Transverse colon (tissue), 4 donors: ENCODE results near the gene P4HA3. TPM values are rescaled to one million over a fixed set of nuclear protein-coding genes. Genes with fewer than 3 reads are reported as not detected.

ENCODE experiments used
- DNase-seq: peaks from one replicate; pipeline ENCODE4 v3.0.0-alpha.2; 2019
- H3K27ac ChIP-seq, 4 donors: fragments of 200-600 bp; sonication (generic); 2 replicates each; pipeline ENCODE4 v1.5.1; 2016 to 2018; ENCODE audit warnings: inconsistent platforms in 4 of 4
- H3K27me3 ChIP-seq: fragments of 200-600 bp; sonication (generic); 2 replicates; pipeline ENCODE4 v1.5.1; 2017; ENCODE audit warnings: inconsistent platforms
- H3K36me3 ChIP-seq, 4 donors: fragments of 200-600 bp; sonication (generic); 2 replicates each; pipeline ENCODE4 v1.5.1; 2017 to 2019; ENCODE audit warnings: inconsistent platforms in 4 of 4
- H3K4me1 ChIP-seq, 4 donors: fragments of 200-600 bp; sonication (generic); 2 replicates each; pipeline ENCODE4 v1.5.1; 2017 to 2020; ENCODE audit warnings: inconsistent platforms in 4 of 4
- H3K4me3 ChIP-seq, 4 donors: fragments of 200-600 bp; sonication (generic); 1 replicate in 1 of 4; 2 replicates in 3 of 4; pipeline versions ENCODE4 v1.5.1 to v1.6.1; 2017 to 2019; ENCODE audit warnings: inconsistent platforms in 4 of 4
- H3K9me3 ChIP-seq, 2 donors: fragments of 200-600 bp; sonication (generic); 2 replicates each; pipeline ENCODE4 v1.5.1; 2017 to 2019; ENCODE audit warnings: inconsistent platforms in 2 of 2
- CTCF ChIP-seq, 5 experiments: fragments of 200-600 bp in 3 of 5; fragments of 450-650 bp in 2 of 5; sonication (generic) in 3 of 5; IDR thresholded peaks; 1 replicate in 2 of 5; 2 replicates in 3 of 5; pipeline ENCODE4 v1.5.1; 2016 to 2017; ENCODE audit warnings: antibody characterized with exemption in 5 of 5, inconsistent platforms in 3 of 5, mild to moderate bottlenecking in 2 of 5, moderate library complexity in 1 of 5
- EP300 ChIP-seq: sonication (generic); formaldehyde crosslinking; IDR thresholded peaks from one replicate; pipeline ENCODE4 v1.6.1; 2017; ENCODE audit warnings: antibody characterized with exemption, low read depth
- POLR2A ChIP-seq: fragments of 450-650 bp; IDR thresholded peaks from one replicate; pipeline ENCODE4 v1.6.1; 2016; ENCODE audit warnings: antibody characterized with exemption, mild to moderate bottlenecking, moderate library complexity
- POLR2AphosphoS5 ChIP-seq, 3 donors: sonication (generic); formaldehyde crosslinking; IDR thresholded peaks; one replicate each; pipeline ENCODE4 v1.6.1; 2016; ENCODE audit warnings: antibody characterized with exemption in 3 of 3
- WGBS, 2 donors: methylation state at CpG; one replicate each; pipeline ENCODE4 v1.1.5; 2018; ENCODE audit warnings: low coverage in 1 of 2; 5-methylcytosine and 5-hydroxymethylcytosine counted together
- in situ Hi-C, 4 donors: fragments of 200-750 bp; cut with MboI; loops; one replicate each; pipeline versions ENCODE4 v1.15.0 to v1.15.1; 2017; ENCODE audit warnings: low sequenced_read_pairs in 3 of 4, low pct_ligation_motif_present in 1 of 4, low pct_unique_long_range_greater_than_20kb in 1 of 4
- intact Hi-C: fragments of 100-400 bp; cut with DNase I; formaldehyde crosslinking; loops from one replicate; pipeline ENCODE4 v1.15.1; 2023; ENCODE audit warnings: low total_unique reads
- total RNA-seq, 4 donors: library from RNA; depleted of rRNA; stranded (reverse); fragments of >200 nt; gene quantifications; one replicate each; pipeline ENCODE4 v1.1.0, GENCODE V29; 2016

Gene P4HA3
- total RNA-seq, 4 donors from 2014 or later: 0.27 to 0.64 (median 0.40) TPM; not detected in 1

GRCh38 chr11:74321487-74322188, 10.2 kb upstream of the P4HA3 start:
- intact Hi-C loops: loop anchor here (2.0 kb wide), 1 partner anchor 65 kb away; no protein-coding TSS in a partner anchor
- 45 to 51% methylated on average over 9 to 10 of the region's 10 CpGs for WGBS, 2 donors

GRCh38 chr11:74320538-74320937, 9.1 kb upstream of the P4HA3 start:
- H3K27ac ChIP-seq: no peak overlapping the region
- no peaks in the 10 kb centered on the region for H3K27me3 ChIP-seq
- intact Hi-C loops (no loop called here), in situ Hi-C loops (no loop called here)
- H3K9me3 ChIP-seq: peaks cover 16 to 20% of the 10 kb centered on the region in 2 donors
- no peak for DNase-seq
- 48 to 49% methylated on average over 2 of the region's 2 CpGs for WGBS, 2 donors
- TF ChIP-seq CTCF (IDR thresholded peaks at IDR 0.05): no peak
- TF ChIP-seq EP300: no peak
- H3K36me3 ChIP-seq: no peaks in the 10 kb centered on the region
- H3K4me1 ChIP-seq: peaks cover 0 to 9% (median 2%) of the 10 kb centered on the region in 4 donors
- H3K4me3 ChIP-seq: no peak overlapping the region

More at GRCh38 chr11:74321487-74322188, 10.2 kb upstream of the P4HA3 start:
- no peaks in the 10 kb centered on the region for H3K27me3 ChIP-seq
- no peak overlapping the region for H3K27ac ChIP-seq
- in situ Hi-C loops: no loop called here
- no peak for DNase-seq
- no peak overlapping the region for H3K4me3 ChIP-seq
- peaks cover 4 to 19% (median 5%) of the 10 kb centered on the region in 4 donors for H3K4me1 ChIP-seq
- TF ChIP-seq EP300 (no peak), CTCF (IDR thresholded peaks at IDR 0.05) (peak; percentile 8 to 55 (median 45))
- peaks cover 11 to 12% of the 10 kb centered on the region in 2 donors for H3K9me3 ChIP-seq
- H3K36me3 ChIP-seq: no peaks in the 10 kb centered on the region

- Histone ChIP-seq H3K36me3 (no peaks in the 10 kb centered on the region), H3K9me3 (peaks cover 16 to 20% of the 10 kb centered on the region in 2 donors), H3K4me1 (peaks cover 0 to 6% (median 2%) of the 10 kb centered on the region in 4 donors), H3K27ac (peak overlapping the region in 3 of 4 donors; percentile 15 to 41 (median 20)), H3K4me3 (no peak overlapping the region), H3K27me3 (no peaks in the 10 kb centered on the region)
- in situ Hi-C loops (no loop called here), intact Hi-C loops (no loop called here)
- TF ChIP-seq POLR2A (no peak), CTCF (IDR thresholded peaks at IDR 0.05) (no peak), EP300 (no peak), POLR2AphosphoS5 (IDR thresholded peaks at IDR 0.05) (no peak)
- 67 to 82% methylated on average over 4 to 5 of the region's 5 CpGs for WGBS, 2 donors
- DNase-seq: no peak
Measured at GRCh38 chr11:74319139-74319816, 7.8 kb upstream of the P4HA3 start.

- intact Hi-C loops: no loop called here
- Histone ChIP-seq H3K36me3 (no peaks in the 10 kb centered on the region), H3K4me3 (no peak overlapping the region), H3K27ac (peak overlapping the region in 3 of 4 donors; percentile 15 to 41 (median 20)), H3K9me3 (peaks cover 16 to 20% of the 10 kb centered on the region in 2 donors), H3K27me3 (no peaks in the 10 kb centered on the region), H3K4me1 (peaks cover 0 to 6% (median 2%) of the 10 kb centered on the region in 4 donors)
- DNase-seq: no peak
- 92% methylated on average over 1 of the region's 1 CpG; no CpG with 5 or more reads in 1 of the 2 donors for WGBS, 2 donors
- TF ChIP-seq POLR2A (no peak), POLR2AphosphoS5 (IDR thresholded peaks at IDR 0.05) (no peak), CTCF (IDR thresholded peaks at IDR 0.05) (no peak), EP300 (no peak)
- in situ Hi-C loops: no loop called here
Measured at GRCh38 chr11:74318241-74318932, 6.9 kb upstream of the P4HA3 start.
